D721Med (cell line): Measurements from ENCODE around the gene USP40.

Experiments
- DNase-seq: peaks from one replicate; pipeline ENCODE4 v3.0.0; 2011; ENCODE audit warnings: low spot score; ENCODE audit not compliant: insufficient read length
- FAIRE-seq: peaks from 2 replicates; lab custom pipeline; 2011; peaks lifted over from hg19 to GRCh38; lab: Jason Lieb, UNC
- CTCF ChIP-seq: IDR thresholded peaks from 2 replicates; pipeline ENCODE4 v1.5.1; 2012; ENCODE audit warnings: mild to moderate bottlenecking, control low read depth; ENCODE audit not compliant: insufficient read depth; ENCODE audit errors: missing control alignments

USP40 gene

GRCh38 chr2:233481368-233482142 is 85.0 kb downstream of the USP40 start:
- no peak for FAIRE-seq
- TF ChIP-seq CTCF: no peak
- no peak for DNase-seq

GRCh38 chr2:233480490-233481202 is 85.9 kb downstream of the USP40 start:
- FAIRE-seq (no peak), DNase-seq (no peak)
- no peak for TF ChIP-seq CTCF

- FAIRE-seq (no peak), DNase-seq (no peak)
- TF ChIP-seq CTCF: no peak
Observed at GRCh38 chr2:233479616-233480489, 86.7 kb downstream of the USP40 start.

DNA sequence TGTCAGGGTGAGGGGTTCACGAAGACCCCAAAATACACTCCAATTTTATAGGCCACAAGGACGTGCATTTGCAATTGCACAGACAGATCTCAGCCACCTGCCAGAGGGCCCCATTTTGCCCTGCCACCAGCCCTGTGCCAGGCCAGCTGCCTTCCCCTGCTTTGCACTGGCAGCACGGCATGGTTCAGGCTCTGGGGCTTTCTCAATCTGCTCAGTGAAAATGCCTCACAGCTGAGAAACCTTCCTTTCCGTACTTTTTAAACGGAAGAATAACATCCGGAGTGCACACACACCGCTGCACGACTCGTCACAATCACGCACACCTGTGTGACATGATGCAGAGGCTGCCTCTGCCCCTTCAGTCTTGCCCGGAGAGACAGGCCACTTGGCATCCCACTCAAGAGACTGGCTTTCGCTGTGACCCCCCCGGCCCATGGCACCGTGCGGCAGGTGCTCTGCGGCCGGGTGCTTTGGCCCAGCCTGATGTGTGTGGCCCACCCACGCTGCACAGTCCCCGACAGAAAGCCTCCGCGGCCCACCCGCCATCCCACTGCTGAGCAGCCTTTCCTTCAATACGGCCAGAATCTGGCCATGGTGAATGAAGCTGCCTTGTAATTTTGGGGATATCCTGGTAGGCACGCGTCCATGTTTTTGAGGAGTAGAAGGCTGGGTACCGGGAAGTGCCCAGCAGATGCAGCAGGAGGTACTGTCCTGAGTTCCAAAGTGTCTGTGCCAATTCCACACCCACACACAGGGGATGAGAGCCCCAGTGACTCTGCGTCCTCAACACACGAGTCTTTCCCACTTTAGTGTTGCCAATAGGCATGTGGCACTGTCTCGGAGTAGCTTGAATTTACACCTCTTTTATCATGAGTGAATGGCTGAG is 88.8 kb downstream of the USP40 start:
- no peak for TF ChIP-seq CTCF
- DNase-seq: no peak
- no peak for FAIRE-seq

- no peak for FAIRE-seq
- peak; percentile 11 for DNase-seq
- TF ChIP-seq CTCF: no peak
Observed at GRCh38 chr2:233476651-233477547, 89.7 kb downstream of the USP40 start.

- no peak for FAIRE-seq
Observed at GRCh38 chr2:233476063-233476410, 90.5 kb downstream of the USP40 start.

More at GRCh38 chr2:233476063-233476410, 90.5 kb downstream of the USP40 start:
- TF ChIP-seq CTCF: no peak
- no peak for DNase-seq
